ENCODE results near the gene KCNK16. TPM values are rescaled to one million over a fixed set of nuclear protein-coding genes. Genes with fewer than 3 reads are reported as not detected.
A peak's percentile ranks its signal among the peaks of the same experiment; 100 is the strongest.

Gene KCNK16
- polyA plus RNA-seq (2011; rRNA removed) (not detected in 2 replicates), polyA minus RNA-seq (2011; rRNA and poly(A)+ RNA removed) (not detected in 2 replicates)

- no peak for DNase-seq (ENCODE audit: low read depth)
- CTCF ChIA-PET = interaction anchor here (0.6 to 1.1 kb wide), 4 partner anchors 12 to 305 kb away, joined by 3 read pairs; no protein-coding TSS in a partner anchor
- TF ChIP-seq, protein P1, sequence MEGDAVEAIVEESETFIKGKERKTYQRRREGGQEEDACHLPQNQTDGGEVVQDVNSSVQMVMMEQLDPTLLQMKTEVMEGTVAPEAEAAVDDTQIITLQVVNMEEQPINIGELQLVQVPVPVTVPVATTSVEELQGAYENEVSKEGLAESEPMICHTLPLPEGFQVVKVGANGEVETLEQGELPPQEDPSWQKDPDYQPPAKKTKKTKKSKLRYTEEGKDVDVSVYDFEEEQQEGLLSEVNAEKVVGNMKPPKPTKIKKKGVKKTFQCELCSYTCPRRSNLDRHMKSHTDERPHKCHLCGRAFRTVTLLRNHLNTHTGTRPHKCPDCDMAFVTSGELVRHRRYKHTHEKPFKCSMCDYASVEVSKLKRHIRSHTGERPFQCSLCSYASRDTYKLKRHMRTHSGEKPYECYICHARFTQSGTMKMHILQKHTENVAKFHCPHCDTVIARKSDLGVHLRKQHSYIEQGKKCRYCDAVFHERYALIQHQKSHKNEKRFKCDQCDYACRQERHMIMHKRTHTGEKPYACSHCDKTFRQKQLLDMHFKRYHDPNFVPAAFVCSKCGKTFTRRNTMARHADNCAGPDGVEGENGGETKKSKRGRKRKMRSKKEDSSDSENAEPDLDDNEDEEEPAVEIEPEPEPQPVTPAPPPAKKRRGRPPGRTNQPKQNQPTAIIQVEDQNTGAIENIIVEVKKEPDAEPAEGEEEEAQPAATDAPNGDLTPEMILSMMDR (IDR thresholded peaks at IDR 0.05; ENCODE audit: insufficient read depth, low read depth, low read length) = no peak
- Histone ChIP-seq H3K27me3 (ENCODE audit: control insufficient read depth, insufficient read depth, low read length) (peaks cover 2% of the 10 kb centered on the region; the same call in 1 of the 2 replicates), H3K4me3 (ENCODE audit: low read depth, low read length) (no peak within 1 kb of the TSS), H3K36me3 (ENCODE audit: control insufficient read depth, insufficient read depth, low read length) (no peaks in the 10 kb centered on the region)
- POLR2A ChIA-PET = no interaction called here
Observed at GRCh38 chr6:39322306-39322850, at the start of gene KCNK16. TSS of gene KCNK16 (minus strand) at chr6:39322702. CDS start at chr6:39322540, 162 bp downstream.

GRCh38 chr6:39370390-39370789 is 47.9 kb upstream of the KCNK16 start:
- ChIA-PET POLR2A (no interaction called here), CTCF (interaction anchor here (0.9 to 3.3 kb wide), 3 partner anchors 8 to 938 kb away, joined by 3 to 14 read pairs (median 4); no protein-coding TSS in a partner anchor)
- H3K36me3 ChIP-seq (ENCODE audit: control insufficient read depth, insufficient read depth, low read length) = no peaks in the 10 kb centered on the region
- TF ChIP-seq, protein P1 (IDR thresholded peaks at IDR 0.05; ENCODE audit: insufficient read depth, low read depth, low read length) = no peak
- DNase-seq (ENCODE audit: low read depth) = no peak
- H3K4me3 ChIP-seq (ENCODE audit: low read depth, low read length) = no peak overlapping the region
- H3K27me3 ChIP-seq (ENCODE audit: control insufficient read depth, insufficient read depth, low read length) = no peaks in the 10 kb centered on the region

GRCh38 chr6:39369987-39370386 is 47.5 kb upstream of the KCNK16 start:
- ChIA-PET CTCF (interaction anchor here (0.9 to 3.3 kb wide), 5 partner anchors 8 to 946 kb away, joined by 3 to 14 read pairs (median 3); no protein-coding TSS in a partner anchor), POLR2A (no interaction called here)
- Histone ChIP-seq H3K4me3 (ENCODE audit: low read depth, low read length) (no peak overlapping the region), H3K36me3 (ENCODE audit: control insufficient read depth, insufficient read depth, low read length) (no peaks in the 10 kb centered on the region), H3K27me3 (ENCODE audit: control insufficient read depth, insufficient read depth, low read length) (no peaks in the 10 kb centered on the region)
- TF ChIP-seq, protein P1 (IDR thresholded peaks at IDR 0.05; ENCODE audit: insufficient read depth, low read depth, low read length) = peak; percentile 32; the same call in 1 of the 2 replicates
- no peak for DNase-seq (ENCODE audit: low read depth)

DNA sequence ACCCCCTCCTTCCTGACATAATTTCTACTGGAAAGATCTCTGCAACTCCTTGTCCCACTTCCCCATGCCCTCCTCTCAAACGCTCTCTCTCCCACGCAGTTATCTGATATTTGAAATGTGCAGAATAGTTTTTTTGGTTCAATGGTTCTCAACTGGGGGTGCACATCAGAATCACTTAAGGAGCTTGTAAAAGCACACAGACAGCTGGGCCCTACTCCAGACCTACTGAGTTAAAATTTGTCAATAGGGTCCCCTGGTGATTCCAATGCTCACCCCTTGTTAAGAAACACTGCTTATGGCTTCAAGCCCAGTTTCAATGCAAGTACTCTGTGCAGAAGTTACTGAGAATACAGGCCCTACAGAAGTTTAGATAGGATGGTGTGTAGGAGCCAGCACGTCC is 45.2 kb upstream of the KCNK16 start:
- Histone ChIP-seq H3K36me3 (ENCODE audit: control insufficient read depth, insufficient read depth, low read length) (no peaks in the 10 kb centered on the region), H3K27me3 (ENCODE audit: control insufficient read depth, insufficient read depth, low read length) (no peaks in the 10 kb centered on the region), H3K4me3 (ENCODE audit: low read depth, low read length) (no peak overlapping the region)
- ChIA-PET CTCF (interaction anchor here (3.8 kb wide), 1 partner anchor 10 kb away, joined by 20 read pairs; no protein-coding TSS in a partner anchor), POLR2A (no interaction called here)
- DNase-seq (ENCODE audit: low read depth) = no peak
- TF ChIP-seq, protein P1 (IDR thresholded peaks at IDR 0.05; ENCODE audit: insufficient read depth, low read depth, low read length) = no peak

DNA sequence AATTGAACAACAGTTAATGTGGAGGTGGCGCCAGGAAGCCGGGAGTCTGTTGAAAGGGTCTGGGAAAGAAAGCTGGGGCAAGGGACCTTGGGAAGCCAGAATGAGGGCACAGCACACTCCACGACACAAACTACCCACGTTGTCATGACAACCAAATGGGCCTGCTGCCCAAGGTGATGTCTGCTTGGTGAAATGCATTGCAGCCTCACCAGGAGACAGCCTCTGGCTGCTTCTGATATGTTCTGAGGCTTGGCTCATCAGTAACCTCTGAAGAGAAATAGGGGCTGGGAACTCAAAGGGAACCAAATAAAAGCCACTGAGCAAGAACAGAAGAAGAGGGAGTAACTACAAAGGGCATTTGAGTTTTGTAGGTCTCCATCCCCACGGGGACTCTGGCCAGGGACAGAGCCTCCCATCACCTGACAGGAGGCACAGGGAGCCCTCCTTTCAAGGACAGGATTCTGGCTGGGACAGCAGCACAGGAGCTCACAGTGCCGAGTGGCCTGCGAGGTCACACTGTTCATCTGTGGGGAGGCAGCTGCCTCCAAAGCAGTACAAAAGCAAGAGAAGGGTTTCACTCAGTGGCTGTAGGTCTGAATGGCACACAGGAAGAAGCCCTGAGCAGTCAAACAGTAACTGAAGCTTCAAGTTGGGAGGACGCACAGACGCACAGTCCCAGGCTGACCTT is 44.6 kb upstream of the KCNK16 start:
- DNase-seq (ENCODE audit: low read depth) = no peak
- H3K4me3 ChIP-seq (ENCODE audit: low read depth, low read length) = no peak overlapping the region
- H3K36me3 ChIP-seq (ENCODE audit: control insufficient read depth, insufficient read depth, low read length) = no peaks in the 10 kb centered on the region
- TF ChIP-seq, protein P1 (IDR thresholded peaks at IDR 0.05; ENCODE audit: insufficient read depth, low read depth, low read length) = no peak
- H3K27me3 ChIP-seq (ENCODE audit: control insufficient read depth, insufficient read depth, low read length) = no peaks in the 10 kb centered on the region
- ChIA-PET CTCF (interaction anchor here (0.7 to 3.8 kb wide), 2 partner anchors 11 to 370 kb away, joined by 3 to 20 read pairs; no protein-coding TSS in a partner anchor), POLR2A (no interaction called here)

Measured in BJ (cell line).